Measurements from ENCODE around the gene ZNF385A. TPM values are rescaled to one million over a fixed set of nuclear protein-coding genes. Genes with fewer than 3 reads are reported as not detected.

ZNF385A gene
- total RNA-seq, 1 donor from 2014 or later, result 52.2 TPM

- ATAC-seq, result no peak
Observed at GRCh38 chr12:54415221-54415929, 30.8 kb upstream of the ZNF385A start.

- peak; percentile 5 for ATAC-seq
Observed at GRCh38 chr12:54413284-54414190, 29.0 kb upstream of the ZNF385A start.

GRCh38 chr12:54412786-54413185, 28.3 kb upstream of the ZNF385A start:
- no peak for ATAC-seq

GRCh38 chr12:54412348-54412747, 27.8 kb upstream of the ZNF385A start:
- no peak for ATAC-seq

- ATAC-seq, result peak; percentile 88
Observed at GRCh38 chr12:54411391-54412241, 27.1 kb upstream of the ZNF385A start.

- ATAC-seq, result no peak
Observed at GRCh38 chr12:54409267-54409666, 24.7 kb upstream of the ZNF385A start.

- ATAC-seq, result no peak
Observed at GRCh38 chr12:54407183-54407905, 22.8 kb upstream of the ZNF385A start.

GRCh38 chr12:54405573-54405972, 21.0 kb upstream of the ZNF385A start:
- ATAC-seq, result no peak

GRCh38 chr12:54405106-54405505, 20.6 kb upstream of the ZNF385A start:
- ATAC-seq, result no peak

- ATAC-seq, result peak; percentile 21
Observed at GRCh38 chr12:54404061-54405004, 19.8 kb upstream of the ZNF385A start.

GRCh38 chr12:54401119-54401518, 16.6 kb upstream of the ZNF385A start:
- no peak for ATAC-seq

- ATAC-seq, result peak; percentile 82
Observed at GRCh38 chr12:54398995-54399793, 14.7 kb upstream of the ZNF385A start.

GRCh38 chr12:54398218-54398617, 13.7 kb upstream of the ZNF385A start:
- no peak for ATAC-seq

- ATAC-seq, result no peak
Observed at GRCh38 chr12:54397157-54397556, 12.6 kb upstream of the ZNF385A start.

- ATAC-seq, result no peak
Observed at GRCh38 chr12:54395545-54395944, 11.0 kb upstream of the ZNF385A start.

GRCh38 chr12:54394986-54395385, 10.5 kb upstream of the ZNF385A start:
- no peak for ATAC-seq

- ATAC-seq, result peak; percentile 26
Observed at GRCh38 chr12:54394281-54394719, 9.8 kb upstream of the ZNF385A start.

GRCh38 chr12:54393743-54394142, 9.2 kb upstream of the ZNF385A start:
- ATAC-seq, result peak; percentile 13

GRCh38 chr12:54393207-54393609, 8.7 kb upstream of the ZNF385A start:
- no peak for ATAC-seq
